GM23338 (cell line): ENCODE results near the gene PIK3AP1. TPM values are rescaled to one million over a fixed set of nuclear protein-coding genes. Genes with fewer than 3 reads are reported as not detected.

Experiments used
- ATAC-seq: fragments of 200-7000 bp; cut with Tn5 transposase; 3 replicates; pipeline ENCODE4 v1.9.1; 2020
- DNase-seq: peaks from one replicate; pipeline ENCODE4 v3.0.0-alpha.2; 2015; ENCODE audit warnings: low spot score
- H2AFZ ChIP-seq: fragments of 200-600 bp; sonication (generic); 2 replicates; pipeline ENCODE4 v1.8.0; 2016; ENCODE audit warnings: antibody characterized with exemption, mild to moderate bottlenecking, moderate library complexity
- H3F3A ChIP-seq: fragments of 200-600 bp; sonication (generic); replicated peaks from 2 replicates; pipeline ENCODE4 v1.8.0; 2017; ENCODE audit warnings: antibody characterized with exemption, mixed run types, low read depth
- H3K27ac ChIP-seq: fragments of 200-600 bp; sonication (generic); 2 replicates; pipeline ENCODE4 v1.6.1; 2016; ENCODE audit warnings: low read depth
- H3K27me3 ChIP-seq: fragments of 200-600 bp; sonication (generic); 2 replicates; pipeline ENCODE4 v1.8.0; 2016; ENCODE audit warnings: mild to moderate bottlenecking, mixed run types, moderate library complexity; ENCODE audit not compliant: insufficient read depth
- H3K36me3 ChIP-seq: fragments of 200-600 bp; sonication (generic); 2 replicates; pipeline ENCODE4 v1.8.0; 2016; ENCODE audit warnings: mild to moderate bottlenecking; ENCODE audit not compliant: insufficient read depth
- H3K4me1 ChIP-seq: fragments of 200-600 bp; sonication (generic); 2 replicates; pipeline ENCODE4 v1.8.0; 2016; ENCODE audit warnings: mild to moderate bottlenecking, moderate library complexity; ENCODE audit not compliant: insufficient read depth
- H3K4me2 ChIP-seq: fragments of 200-600 bp; sonication (generic); 2 replicates; pipeline ENCODE4 v1.7.1; 2017; ENCODE audit warnings: mixed run types
- H3K4me3 ChIP-seq: fragments of 200-600 bp; sonication (generic); 2 replicates; pipeline ENCODE4 v1.6.1; 2016; ENCODE audit warnings: mixed run types
- H3K79me2 ChIP-seq: fragments of 200-600 bp; sonication (generic); replicated peaks from 2 replicates; pipeline ENCODE4 v1.8.0; 2017; ENCODE audit warnings: mild to moderate bottlenecking; ENCODE audit not compliant: insufficient read depth
- H3K9me2 ChIP-seq: fragments of 200-600 bp; sonication (generic); 2 replicates; pipeline ENCODE4 v1.8.0; 2017; ENCODE audit not compliant: insufficient read depth
- H4K20me1 ChIP-seq: fragments of 200-600 bp; sonication (generic); replicated peaks from 2 replicates; pipeline ENCODE4 v1.8.0; 2017; ENCODE audit warnings: mild to moderate bottlenecking; ENCODE audit not compliant: insufficient read depth
- H3K27ac Mint-ChIP-seq: 2 replicates; pipeline ENCODE4 v1.8.0; 2020; ENCODE audit warnings: inconsistent platforms, mild to moderate bottlenecking, moderate library complexity, mixed read lengths
- H3K27me3 Mint-ChIP-seq: 3 replicates; pipeline ENCODE4 v1.8.0; 2022; ENCODE audit warnings: low read depth, mild to moderate bottlenecking, moderate library complexity, mixed read lengths, inconsistent platforms; ENCODE audit not compliant: insufficient read depth, poor library complexity
- H3K36me3 Mint-ChIP-seq: 3 replicates; pipeline ENCODE4 v1.8.0; 2021; ENCODE audit warnings: low read depth, mild to moderate bottlenecking, inconsistent platforms, moderate library complexity, mixed read lengths
- H3K4me1 Mint-ChIP-seq: 3 replicates; pipeline ENCODE4 v1.8.0; 2020; ENCODE audit warnings: mild to moderate bottlenecking, inconsistent platforms, mixed read lengths
- H3K4me3 Mint-ChIP-seq: 3 replicates; pipeline ENCODE4 v1.8.0; 2021; ENCODE audit warnings: moderate library complexity, mild to moderate bottlenecking, inconsistent platforms, mixed read lengths
- H3K9me3 Mint-ChIP-seq: 3 replicates; pipeline ENCODE4 v1.8.0; 2020; ENCODE audit warnings: moderate library complexity, mild to moderate bottlenecking, inconsistent platforms, mixed read lengths
- CTCF ChIP-seq, 2 experiments: fragments of 200-600 bp in 1 of 2; sonication (generic) in 1 of 2; conservative IDR thresholded peaks; 2 replicates each; pipeline versions ENCODE4 v1.5.1 to v1.6.1; 2016 to 2017; ENCODE audit warnings: antibody characterized with exemption in 2 of 2, low read depth in 2 of 2, mild to moderate bottlenecking in 2 of 2, moderate library complexity in 1 of 2
- EZH2 ChIP-seq: fragments of 200-600 bp; sonication (generic); IDR thresholded peaks from one replicate; pipeline ENCODE4 v1.8.0; 2017; ENCODE audit warnings: antibody characterized with exemption, mild to moderate bottlenecking, low read depth; ENCODE audit not compliant: unreplicated experiment
- EZH2phosphoT487 ChIP-seq: fragments of 200-600 bp; sonication (generic); IDR thresholded peaks from one replicate; pipeline ENCODE4 v1.8.1; 2018; ENCODE audit warnings: antibody characterized with exemption; ENCODE audit not compliant: unreplicated experiment
- JUNB ChIP-seq: IDR thresholded peaks from one replicate; pipeline ENCODE4 v1.6.1; 2016; ENCODE audit warnings: antibody characterized with exemption; ENCODE audit not compliant: unreplicated experiment
- POLR2AphosphoS5 ChIP-seq: IDR thresholded peaks from 2 replicates; pipeline ENCODE4 v1.6.1; 2016; ENCODE audit warnings: antibody characterized with exemption, low read depth
- STAT1 ChIP-seq: IDR thresholded peaks from one replicate; pipeline ENCODE4 v1.6.1; 2016; ENCODE audit warnings: antibody characterized with exemption; ENCODE audit not compliant: unreplicated experiment
- ZNF114 ChIP-seq: fragments of 250-450 bp; sonication (Bioruptor Pico); IDR thresholded peaks from 2 replicates; pipeline ENCODE4 v1.5.0; 2020; ENCODE audit warnings: mild to moderate bottlenecking, moderate library complexity
- ZNF331 ChIP-seq: fragments of 250-450 bp; sonication (Bioruptor Pico); IDR thresholded peaks from 2 replicates; pipeline ENCODE4 v1.5.0; 2020; ENCODE audit warnings: low read depth, mild to moderate bottlenecking, moderate library complexity
- polyA plus RNA-seq: library from polyadenylated mRNA; unstranded; fragments of >200 nt; fragmentation: Nextera tagmentation; extraction: Ambion mirVana; gene quantifications from 2 replicates; pipeline ENCODE4 v1.2.1, GENCODE V29; 2016
- total RNA-seq: library from RNA; depleted of rRNA; stranded (reverse); fragments of >200 nt; shearing (Covaris generic); gene quantifications from 2 replicates; pipeline ENCODE4 v1.2.3, GENCODE V29; 2014
- TF ChIP-seq, protein P1 (sequence below): fragments of 250-450 bp; sonication (Bioruptor Pico); IDR thresholded peaks from 2 replicates; pipeline ENCODE4 v1.5.0; 2020; ENCODE audit warnings: mild to moderate bottlenecking, moderate library complexity
- TF ChIP-seq, protein P2 (sequence below): IDR thresholded peaks from one replicate; pipeline ENCODE4 v1.6.1; 2018; ENCODE audit warnings: antibody characterized with exemption; ENCODE audit not compliant: unreplicated experiment

Gene PIK3AP1
- total and polyA plus RNA-seq, 2 experiments from 2014 or later: 0.65 to 2.3 TPM

DNA sequence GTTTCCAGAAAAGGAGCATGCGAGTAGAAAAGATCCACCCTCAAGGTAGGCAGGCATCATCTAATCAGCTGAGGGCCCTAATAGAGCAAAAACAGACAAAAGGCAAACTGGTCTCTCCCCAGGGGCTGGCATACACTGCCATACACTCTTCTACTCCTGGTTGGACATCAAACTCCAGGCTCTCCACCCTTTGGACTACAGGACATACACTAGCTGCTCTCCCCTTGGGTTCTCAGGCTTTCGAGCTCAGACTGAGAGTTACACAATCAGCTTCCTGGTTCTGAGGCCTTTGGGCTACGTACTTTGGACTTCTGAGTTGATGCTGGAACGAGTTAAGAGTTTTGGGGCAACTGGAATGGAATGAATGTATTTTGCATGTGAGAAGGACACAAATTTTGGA is 82.6 kb downstream of the PIK3AP1 start (continued):
- TF ChIP-seq, protein P1, sequence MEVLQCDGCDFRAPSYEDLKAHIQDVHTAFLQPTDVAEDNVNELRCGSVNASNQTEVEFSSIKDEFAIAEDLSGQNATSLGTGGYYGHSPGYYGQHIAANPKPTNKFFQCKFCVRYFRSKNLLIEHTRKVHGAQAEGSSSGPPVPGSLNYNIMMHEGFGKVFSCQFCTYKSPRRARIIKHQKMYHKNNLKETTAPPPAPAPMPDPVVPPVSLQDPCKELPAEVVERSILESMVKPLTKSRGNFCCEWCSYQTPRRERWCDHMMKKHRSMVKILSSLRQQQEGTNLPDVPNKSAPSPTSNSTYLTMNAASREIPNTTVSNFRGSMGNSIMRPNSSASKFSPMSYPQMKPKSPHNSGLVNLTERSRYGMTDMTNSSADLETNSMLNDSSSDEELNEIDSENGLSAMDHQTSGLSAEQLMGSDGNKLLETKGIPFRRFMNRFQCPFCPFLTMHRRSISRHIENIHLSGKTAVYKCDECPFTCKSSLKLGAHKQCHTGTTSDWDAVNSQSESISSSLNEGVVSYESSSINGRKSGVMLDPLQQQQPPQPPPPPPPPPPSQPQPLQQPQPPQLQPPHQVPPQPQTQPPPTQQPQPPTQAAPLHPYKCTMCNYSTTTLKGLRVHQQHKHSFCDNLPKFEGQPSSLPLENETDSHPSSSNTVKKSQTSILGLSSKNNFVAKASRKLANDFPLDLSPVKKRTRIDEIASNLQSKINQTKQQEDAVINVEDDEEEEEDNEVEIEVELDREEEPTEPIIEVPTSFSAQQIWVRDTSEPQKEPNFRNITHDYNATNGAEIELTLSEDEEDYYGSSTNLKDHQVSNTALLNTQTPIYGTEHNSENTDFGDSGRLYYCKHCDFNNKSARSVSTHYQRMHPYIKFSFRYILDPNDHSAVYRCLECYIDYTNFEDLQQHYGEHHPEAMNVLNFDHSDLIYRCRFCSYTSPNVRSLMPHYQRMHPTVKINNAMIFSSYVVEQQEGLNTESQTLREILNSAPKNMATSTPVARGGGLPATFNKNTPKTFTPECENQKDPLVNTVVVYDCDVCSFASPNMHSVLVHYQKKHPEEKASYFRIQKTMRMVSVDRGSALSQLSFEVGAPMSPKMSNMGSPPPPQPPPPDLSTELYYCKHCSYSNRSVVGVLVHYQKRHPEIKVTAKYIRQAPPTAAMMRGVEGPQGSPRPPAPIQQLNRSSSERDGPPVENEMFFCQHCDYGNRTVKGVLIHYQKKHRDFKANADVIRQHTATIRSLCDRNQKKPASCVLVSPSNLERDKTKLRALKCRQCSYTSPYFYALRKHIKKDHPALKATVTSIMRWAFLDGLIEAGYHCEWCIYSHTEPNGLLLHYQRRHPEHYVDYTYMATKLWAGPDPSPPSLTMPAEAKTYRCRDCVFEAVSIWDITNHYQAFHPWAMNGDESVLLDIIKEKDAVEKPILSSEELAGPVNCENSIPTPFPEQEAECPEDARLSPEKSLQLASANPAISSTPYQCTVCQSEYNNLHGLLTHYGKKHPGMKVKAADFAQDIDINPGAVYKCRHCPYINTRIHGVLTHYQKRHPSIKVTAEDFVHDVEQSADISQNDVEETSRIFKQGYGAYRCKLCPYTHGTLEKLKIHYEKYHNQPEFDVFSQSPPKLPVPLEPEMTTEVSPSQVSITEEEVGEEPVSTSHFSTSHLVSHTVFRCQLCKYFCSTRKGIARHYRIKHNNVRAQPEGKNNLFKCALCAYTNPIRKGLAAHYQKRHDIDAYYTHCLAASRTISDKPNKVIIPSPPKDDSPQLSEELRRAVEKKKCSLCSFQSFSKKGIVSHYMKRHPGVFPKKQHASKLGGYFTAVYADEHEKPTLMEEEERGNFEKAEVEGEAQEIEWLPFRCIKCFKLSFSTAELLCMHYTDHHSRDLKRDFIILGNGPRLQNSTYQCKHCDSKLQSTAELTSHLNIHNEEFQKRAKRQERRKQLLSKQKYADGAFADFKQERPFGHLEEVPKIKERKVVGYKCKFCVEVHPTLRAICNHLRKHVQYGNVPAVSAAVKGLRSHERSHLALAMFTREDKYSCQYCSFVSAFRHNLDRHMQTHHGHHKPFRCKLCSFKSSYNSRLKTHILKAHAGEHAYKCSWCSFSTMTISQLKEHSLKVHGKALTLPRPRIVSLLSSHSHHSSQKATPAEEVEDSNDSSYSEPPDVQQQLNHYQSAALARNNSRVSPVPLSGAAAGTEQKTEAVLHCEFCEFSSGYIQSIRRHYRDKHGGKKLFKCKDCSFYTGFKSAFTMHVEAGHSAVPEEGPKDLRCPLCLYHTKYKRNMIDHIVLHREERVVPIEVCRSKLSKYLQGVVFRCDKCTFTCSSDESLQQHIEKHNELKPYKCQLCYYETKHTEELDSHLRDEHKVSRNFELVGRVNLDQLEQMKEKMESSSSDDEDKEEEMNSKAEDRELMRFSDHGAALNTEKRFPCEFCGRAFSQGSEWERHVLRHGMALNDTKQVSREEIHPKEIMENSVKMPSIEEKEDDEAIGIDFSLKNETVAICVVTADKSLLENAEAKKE (CRISPR knock-in tag): no peak
- TF ChIP-seq EZH2phosphoT487: no peak

- no peak for ATAC-seq
- no peak for DNase-seq
- Mint-ChIP-seq H3K27ac (no peak overlapping the region), H3K4me3 (no peak overlapping the region), H3K9me3 (no peaks in the 10 kb centered on the region), H3K27me3 (peaks cover 4% of the 10 kb centered on the region), H3K4me1 (no peaks in the 10 kb centered on the region), H3K36me3 (no peaks in the 10 kb centered on the region)
- Histone ChIP-seq H3K4me3 (no peak overlapping the region), H3K27ac (no peak overlapping the region), H3K36me3 (no peaks in the 10 kb centered on the region), H3K4me2 (no peak overlapping the region), H3K9me2 (no peaks in the 10 kb centered on the region), H3K4me1 (no peaks in the 10 kb centered on the region), H2AFZ (no peak overlapping the region), H3F3A (no peaks in the 10 kb centered on the region), H3K27me3 (no peaks in the 10 kb centered on the region), H4K20me1 (no peaks in the 10 kb centered on the region), H3K79me2 (no peaks in the 10 kb centered on the region)
- TF ChIP-seq, protein P2, sequence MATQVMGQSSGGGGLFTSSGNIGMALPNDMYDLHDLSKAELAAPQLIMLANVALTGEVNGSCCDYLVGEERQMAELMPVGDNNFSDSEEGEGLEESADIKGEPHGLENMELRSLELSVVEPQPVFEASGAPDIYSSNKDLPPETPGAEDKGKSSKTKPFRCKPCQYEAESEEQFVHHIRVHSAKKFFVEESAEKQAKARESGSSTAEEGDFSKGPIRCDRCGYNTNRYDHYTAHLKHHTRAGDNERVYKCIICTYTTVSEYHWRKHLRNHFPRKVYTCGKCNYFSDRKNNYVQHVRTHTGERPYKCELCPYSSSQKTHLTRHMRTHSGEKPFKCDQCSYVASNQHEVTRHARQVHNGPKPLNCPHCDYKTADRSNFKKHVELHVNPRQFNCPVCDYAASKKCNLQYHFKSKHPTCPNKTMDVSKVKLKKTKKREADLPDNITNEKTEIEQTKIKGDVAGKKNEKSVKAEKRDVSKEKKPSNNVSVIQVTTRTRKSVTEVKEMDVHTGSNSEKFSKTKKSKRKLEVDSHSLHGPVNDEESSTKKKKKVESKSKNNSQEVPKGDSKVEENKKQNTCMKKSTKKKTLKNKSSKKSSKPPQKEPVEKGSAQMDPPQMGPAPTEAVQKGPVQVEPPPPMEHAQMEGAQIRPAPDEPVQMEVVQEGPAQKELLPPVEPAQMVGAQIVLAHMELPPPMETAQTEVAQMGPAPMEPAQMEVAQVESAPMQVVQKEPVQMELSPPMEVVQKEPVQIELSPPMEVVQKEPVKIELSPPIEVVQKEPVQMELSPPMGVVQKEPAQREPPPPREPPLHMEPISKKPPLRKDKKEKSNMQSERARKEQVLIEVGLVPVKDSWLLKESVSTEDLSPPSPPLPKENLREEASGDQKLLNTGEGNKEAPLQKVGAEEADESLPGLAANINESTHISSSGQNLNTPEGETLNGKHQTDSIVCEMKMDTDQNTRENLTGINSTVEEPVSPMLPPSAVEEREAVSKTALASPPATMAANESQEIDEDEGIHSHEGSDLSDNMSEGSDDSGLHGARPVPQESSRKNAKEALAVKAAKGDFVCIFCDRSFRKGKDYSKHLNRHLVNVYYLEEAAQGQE: no peak
- TF ChIP-seq ZNF331 (CRISPR knock-in tag): no peak
- no peak for TF ChIP-seq EZH2
- TF ChIP-seq CTCF (conservative IDR thresholded peaks at IDR 0.05; ENCODE audit: low read depth in 2 of 2): no peak
- TF ChIP-seq STAT1: no peak
- no peak for TF ChIP-seq ZNF114 (CRISPR knock-in tag)
- TF ChIP-seq POLR2AphosphoS5: no peak
- no peak for TF ChIP-seq EZH2phosphoT487
- TF ChIP-seq JUNB: no peak
Observed at GRCh38 chr10:96636551-96636950, 83.8 kb downstream of the PIK3AP1 start.
